ENCODE measurements around the gene EPS8L1. TPM values are rescaled to one million over a fixed set of nuclear protein-coding genes. Genes with fewer than 3 reads are reported as not detected.

EPS8L1 gene
- total and polyA plus RNA-seq, 7 donors = 0.28 to 77.8 (median 37.1) TPM; not detected in 3

- H3K27ac ChIP-seq = peak overlapping the region; percentile 1 to 55 (median 44)
- intact Hi-C loops (cut with DNase I) = no loop called here
- peaks cover 0 to 43% (median 31%) of the 10 kb centered on the region in 4 donors for H3K4me1 ChIP-seq
- peaks cover 15 to 24% (median 16%) of the 10 kb centered on the region in 4 donors for H3K36me3 ChIP-seq
- H3K4me3 ChIP-seq = peak overlapping the region; percentile 23 to 55 (median 48)
- 1 to 4% methylated on average over 74 of the region's 74 CpGs for WGBS, 2 donors
- DNase-seq = peak; percentile 95
- TF ChIP-seq POLR2A (IDR thresholded peaks at IDR 0.05) (no peak), POLR2AphosphoS5 (IDR thresholded peaks at IDR 0.05) (peak in 3 of 4 donors; percentile 63 to 74 (median 66))
- H3K9me3 ChIP-seq = no peaks in the 10 kb centered on the region
- peaks cover 33 to 50% (median 47%) of the 10 kb centered on the region in 3 donors for H3K27me3 ChIP-seq
Measured at GRCh38 chr19:55086730-55087541, 11.3 kb downstream of the EPS8L1 start.

- H3K9me3 ChIP-seq = no peaks in the 10 kb centered on the region
- H3K4me1 ChIP-seq = peaks cover 0 to 37% (median 26%) of the 10 kb centered on the region in 4 donors
- no peak for DNase-seq
- peaks cover 21 to 30% (median 22%) of the 10 kb centered on the region in 4 donors for H3K36me3 ChIP-seq
- intact Hi-C loops (cut with DNase I) = no loop called here
- H3K4me3 ChIP-seq = peak overlapping the region in 3 of 4 donors; percentile 42 to 55 (median 54)
- H3K27ac ChIP-seq = peak overlapping the region in 3 of 4 donors; percentile 40 to 55 (median 47)
- peaks cover 27 to 44% (median 41%) of the 10 kb centered on the region in 3 donors for H3K27me3 ChIP-seq
- no peak for TF ChIP-seq CTCF (IDR thresholded peaks at IDR 0.05)
- no peak for TF ChIP-seq EP300 (IDR thresholded peaks at IDR 0.05)
- TF ChIP-seq POLR2AphosphoS5 (IDR thresholded peaks at IDR 0.05) = no peak
- TF ChIP-seq POLR2A (IDR thresholded peaks at IDR 0.05) = no peak
- WGBS, 2 donors = 15 to 32% methylated on average over 17 of the region's 17 CpGs
Measured at GRCh38 chr19:55087542-55087901, 11.9 kb downstream of the EPS8L1 start.

- intact Hi-C loops (cut with DNase I) = loop anchor here (2.0 kb wide), 1 partner anchor 25 kb away; no protein-coding TSS in a partner anchor
- peaks cover 25 to 35% (median 27%) of the 10 kb centered on the region in 4 donors for H3K36me3 ChIP-seq
- no peak for DNase-seq
- peaks cover 0 to 37% (median 26%) of the 10 kb centered on the region in 4 donors for H3K4me1 ChIP-seq
- 21 to 68% methylated on average over 12 of the region's 12 CpGs for WGBS, 2 donors
- TF ChIP-seq EP300 (IDR thresholded peaks at IDR 0.05) (no peak), POLR2A (IDR thresholded peaks at IDR 0.05) (no peak), POLR2AphosphoS5 (IDR thresholded peaks at IDR 0.05) (no peak), CTCF (IDR thresholded peaks at IDR 0.05) (no peak)
- H3K27ac ChIP-seq = peak overlapping the region in 3 of 4 donors; percentile 40 to 55 (median 47)
- peaks cover 22 to 39% (median 36%) of the 10 kb centered on the region in 3 donors for H3K27me3 ChIP-seq
- H3K9me3 ChIP-seq = no peaks in the 10 kb centered on the region
- H3K4me3 ChIP-seq = peak overlapping the region in 2 of 4 donors; percentile 54 to 55
Measured at GRCh38 chr19:55088021-55088451, 12.4 kb downstream of the EPS8L1 start.

GRCh38 chr19:55088543-55089341 is 13.1 kb downstream of the EPS8L1 start:
- Histone ChIP-seq H3K27me3 (peaks cover 15 to 32% (median 29%) of the 10 kb centered on the region in 3 donors), H3K4me1 (peaks cover 0 to 37% (median 26%) of the 10 kb centered on the region in 4 donors), H3K27ac (peak overlapping the region in 3 of 4 donors; percentile 40 to 55 (median 47)), H3K9me3 (no peaks in the 10 kb centered on the region), H3K4me3 (no peak overlapping the region), H3K36me3 (peaks cover 25 to 36% (median 28%) of the 10 kb centered on the region in 4 donors)
- TF ChIP-seq CTCF (IDR thresholded peaks at IDR 0.05) (peak in 3 of 4 experiments; percentile 43 to 92 (median 45)), POLR2AphosphoS5 (IDR thresholded peaks at IDR 0.05) (no peak), POLR2A (IDR thresholded peaks at IDR 0.05) (no peak)
- WGBS, 2 donors = 50 to 52% methylated on average over 18 of the region's 18 CpGs
- intact Hi-C loops (cut with DNase I) = loop anchor here (2.0 kb wide), 1 partner anchor 24 kb away; no protein-coding TSS in a partner anchor
- peak; percentile 86 for DNase-seq
